Nephron (organoid): ENCODE data around the gene GATAD2B.
A peak's percentile ranks its signal among the peaks of the same experiment; 100 is the strongest.

Experiments
- H3K27ac Mint-ChIP-seq, 3 experiments: 2 replicates each; pipeline ENCODE4 v1.8.0; 2020; ENCODE audit warnings: mixed read lengths in 3 of 3, mild to moderate bottlenecking in 2 of 3, moderate library complexity in 1 of 3
- H3K27me3 Mint-ChIP-seq: 2 replicates; pipeline ENCODE4 v1.8.0; 2021; ENCODE audit warnings: low read depth, mild to moderate bottlenecking, moderate library complexity, mixed read lengths
- H3K36me3 Mint-ChIP-seq: 2 replicates; pipeline ENCODE4 v1.8.0; 2020; ENCODE audit warnings: low read depth, mixed read lengths
- H3K4me1 Mint-ChIP-seq: 2 replicates; pipeline ENCODE4 v1.8.0; 2020; ENCODE audit warnings: mixed read lengths
- H3K4me3 Mint-ChIP-seq, 3 experiments: 2 replicates each; pipeline ENCODE4 v1.8.0; 2020; ENCODE audit warnings: mild to moderate bottlenecking in 3 of 3, mixed read lengths in 3 of 3, moderate library complexity in 2 of 3
- H3K9me3 Mint-ChIP-seq: 2 replicates; pipeline ENCODE4 v1.8.0; 2020; ENCODE audit warnings: mixed read lengths
- CTCF ChIP-seq, 3 experiments: fragments of 200-600 bp; sonication (generic); IDR thresholded peaks; one replicate each; pipeline ENCODE4 v1.5.0; 2021; ENCODE audit warnings: antibody characterized with exemption in 3 of 3; ENCODE audit not compliant: unreplicated experiment in 3 of 3

GATAD2B gene

GRCh38 chr1:153967107-153967999, 44.6 kb upstream of the GATAD2B start, which contains the start of gene CREB3L4:
Gene CREB3L4, plus strand, starts transcription at chr1:153967902. Its CDS starts 624 bp downstream, at chr1:153968526.
- H3K36me3 Mint-ChIP-seq: peaks cover 4% of the 10 kb centered on the region
- TF ChIP-seq CTCF (IDR thresholded peaks at IDR 0.05; ENCODE audit: unreplicated experiment in 3 of 3): peak in 2 of 3 experiments; percentile 33 to 44
- peak within 1 kb of the TSS; percentile 94 to 99 (median 96) for H3K27ac Mint-ChIP-seq
- no peaks in the 10 kb centered on the region for H3K9me3 Mint-ChIP-seq
- H3K4me1 Mint-ChIP-seq: peaks cover 46% of the 10 kb centered on the region
- H3K4me3 Mint-ChIP-seq: peak within 1 kb of the TSS; percentile 91 to 95 (median 94)
- H3K27me3 Mint-ChIP-seq: no peaks in the 10 kb centered on the region

- no peaks in the 10 kb centered on the region for H3K9me3 Mint-ChIP-seq
Observed at GRCh38 chr1:153963850-153964331, 41.1 kb upstream of the GATAD2B start.

GRCh38 chr1:153963030-153963849, 40.5 kb upstream of the GATAD2B start, which contains the start of gene SLC39A1:
Gene SLC39A1, minus strand, starts transcription at chr1:153963537. Its CDS starts 822 bp downstream, at chr1:153962715.
- no peaks in the 10 kb centered on the region for H3K9me3 Mint-ChIP-seq
- no peak for TF ChIP-seq CTCF (IDR thresholded peaks at IDR 0.05; ENCODE audit: unreplicated experiment in 3 of 3)
- H3K36me3 Mint-ChIP-seq: peaks cover 14% of the 10 kb centered on the region
- peak within 1 kb of the TSS; percentile 77 to 98 (median 94) for H3K27ac Mint-ChIP-seq
- no peaks in the 10 kb centered on the region for H3K27me3 Mint-ChIP-seq
- H3K4me3 Mint-ChIP-seq: peak within 1 kb of the TSS; percentile 85 to 92 (median 86)
- peaks cover 52% of the 10 kb centered on the region for H3K4me1 Mint-ChIP-seq

More at GRCh38 chr1:153963850-153964331, 41.1 kb upstream of the GATAD2B start:
- no peaks in the 10 kb centered on the region for H3K27me3 Mint-ChIP-seq
- peak overlapping the region; percentile 85 to 92 (median 86) for H3K4me3 Mint-ChIP-seq
- peaks cover 56% of the 10 kb centered on the region for H3K4me1 Mint-ChIP-seq
- peaks cover 14% of the 10 kb centered on the region for H3K36me3 Mint-ChIP-seq
- TF ChIP-seq CTCF (IDR thresholded peaks at IDR 0.05; ENCODE audit: unreplicated experiment in 3 of 3): no peak
- H3K27ac Mint-ChIP-seq: peak overlapping the region; percentile 77 to 98 (median 94)

- Mint-ChIP-seq H3K36me3 (peaks cover 14% of the 10 kb centered on the region), H3K9me3 (no peaks in the 10 kb centered on the region), H3K27ac (peak overlapping the region; percentile 77 to 98 (median 94)), H3K27me3 (no peaks in the 10 kb centered on the region), H3K4me3 (peak overlapping the region; percentile 85 to 92 (median 86)), H3K4me1 (peaks cover 52% of the 10 kb centered on the region)
- no peak for TF ChIP-seq CTCF (IDR thresholded peaks at IDR 0.05; ENCODE audit: unreplicated experiment in 3 of 3)
Observed at GRCh38 chr1:153962088-153963029, 39.6 kb upstream of the GATAD2B start.

GRCh38 chr1:153961421-153961820, 38.6 kb upstream of the GATAD2B start:
- peaks cover 55% of the 10 kb centered on the region for H3K4me1 Mint-ChIP-seq
- peaks cover 14% of the 10 kb centered on the region for H3K36me3 Mint-ChIP-seq
- no peak for TF ChIP-seq CTCF (IDR thresholded peaks at IDR 0.05; ENCODE audit: unreplicated experiment in 3 of 3)
- no peaks in the 10 kb centered on the region for H3K27me3 Mint-ChIP-seq
- H3K27ac Mint-ChIP-seq: peak overlapping the region; percentile 37 to 94 (median 79)
- peak overlapping the region; percentile 85 to 92 (median 86) for H3K4me3 Mint-ChIP-seq
- H3K9me3 Mint-ChIP-seq: no peaks in the 10 kb centered on the region
